ENCODE data around the gene NRAS. TPM values are rescaled to one million over a fixed set of nuclear protein-coding genes. Genes with fewer than 3 reads are reported as not detected.

Gene NRAS
- total and polyA plus RNA-seq, 9 of the 15 experiments (the other 6 are each of a cell fraction or from before 2014, with no cell fraction given) = 40.7 to 94.5 (median 75.4) TPM

DNA sequence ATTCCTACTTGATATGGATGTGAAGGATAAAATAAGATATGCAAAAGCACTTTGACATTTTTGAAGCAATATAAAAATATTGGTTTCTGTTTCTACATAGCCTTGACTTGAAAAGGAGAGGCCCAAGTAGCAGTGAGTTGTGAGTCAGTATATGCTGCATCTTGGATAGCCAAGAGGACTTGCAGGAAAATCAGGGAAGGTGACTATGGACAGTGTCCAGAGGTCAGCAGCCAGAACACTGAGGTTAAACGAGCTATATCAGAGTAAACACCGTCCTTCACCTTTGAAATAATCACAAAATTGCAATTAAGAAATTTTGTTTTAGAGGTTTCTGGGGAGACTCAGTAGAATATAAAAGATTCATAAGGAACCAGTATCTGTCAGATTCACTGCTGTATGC, 14.6 kb downstream of the NRAS start (continued):
- TF ChIP-seq ZNF121 (CRISPR knock-in tag; conservative IDR thresholded peaks at IDR 0.05) = no peak
- no peak for TF ChIP-seq ZNF431 (CRISPR knock-in tag; IDR thresholded peaks at IDR 0.05)
- no peak for TF ChIP-seq ESRRB (CRISPR knock-in tag; IDR thresholded peaks at IDR 0.05; ENCODE audit: borderline replicate concordance)
- no peak for TF ChIP-seq TCF3 (CRISPR knock-in tag; IDR thresholded peaks at IDR 0.05)
- TF ChIP-seq TEAD4 (IDR thresholded peaks at IDR 0.05; ENCODE audit: low read length) = no peak
- no peak for TF ChIP-seq TEAD4 (CRISPR knock-in tag; IDR thresholded peaks at IDR 0.05; ENCODE audit: borderline replicate concordance)
- no peak for TF ChIP-seq HMG20B (CRISPR knock-in tag; IDR thresholded peaks at IDR 0.05)
- TF ChIP-seq CCNT2 (IDR thresholded peaks at IDR 0.05; ENCODE audit: borderline replicate concordance, extremely low read depth, insufficient read length, low read depth, low read length) = no peak
- no peak for TF ChIP-seq KLF10 (CRISPR knock-in tag; IDR thresholded peaks at IDR 0.05)
- TF ChIP-seq HDAC8 (tag; IDR thresholded peaks at IDR 0.05) = no peak

DNA sequence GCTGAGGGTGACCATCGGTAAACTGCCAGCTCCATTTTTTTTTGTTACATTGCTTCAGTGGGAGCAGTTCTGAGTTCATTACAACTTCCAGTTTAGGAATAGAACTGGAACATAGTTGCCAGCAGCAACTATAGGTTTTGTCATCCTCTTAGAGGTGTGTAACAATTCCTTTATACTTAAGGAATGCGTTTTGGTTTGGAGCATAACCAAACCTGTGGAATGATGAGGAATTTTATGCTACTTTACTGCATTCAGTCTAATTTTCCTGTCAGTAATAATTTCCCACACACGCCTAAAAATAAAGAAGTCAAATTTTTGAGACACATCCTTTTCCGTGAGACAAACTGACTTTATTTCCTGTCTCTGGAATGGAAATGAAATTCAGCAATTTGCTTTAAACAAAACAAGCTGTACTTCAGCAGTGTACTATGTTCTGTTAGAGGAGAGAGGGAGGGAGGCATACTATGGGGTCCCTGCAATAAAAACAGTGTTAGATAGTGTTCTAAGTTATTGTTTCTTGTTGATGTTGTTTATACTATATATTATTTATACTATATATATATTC, 16.5 kb downstream of the NRAS start:
- no peak overlapping the region for H2AFZ ChIP-seq (ENCODE audit: low read depth, low read length)
- no peaks in the 10 kb centered on the region for H4K20me1 ChIP-seq (replicated peaks; ENCODE audit: control insufficient read depth, insufficient read depth, low read length)
- no peaks in the 10 kb centered on the region for H3K79me2 ChIP-seq (ENCODE audit: control insufficient read depth, insufficient read depth, low read length)
- H3K9me3 ChIP-seq (replicated peaks; ENCODE audit: control insufficient read depth, insufficient read depth, low read depth, low read length) = no peaks in the 10 kb centered on the region
- no peaks in the 10 kb centered on the region for H3K9me1 ChIP-seq (ENCODE audit: control insufficient read depth, insufficient read depth, low read length)
- intact Hi-C loops (cut with micrococcal nuclease) = no loop called here
- in situ Hi-C loops (cut with MboI) = no loop called here
- peaks cover 15 to 16% of the 10 kb centered on the region in 2 experiments for H3K27me3 ChIP-seq (ENCODE audit: control insufficient read depth in 2 of 2, insufficient read depth in 2 of 2, low read length in 2 of 2)
- H3K27ac ChIP-seq (ENCODE audit: extremely low read depth, low read depth, low read length) = no peak overlapping the region
- DNase-seq (ENCODE audit: extremely low read depth in 1 of 4, low spot score in 3 of 4) (no peak), ATAC-seq (no peak), FAIRE-seq (no peak)
- ChIA-PET POLR2A (interaction anchor here (0.6 to 1.5 kb wide), 5 partner anchors 10 to 355 kb away, joined by 3 to 5 read pairs (median 3); no protein-coding TSS in a partner anchor), CTCF (ENCODE audit: low intra/inter-chr PET ratio) (no interaction called here)
- TF ChIP-seq, protein P1, sequence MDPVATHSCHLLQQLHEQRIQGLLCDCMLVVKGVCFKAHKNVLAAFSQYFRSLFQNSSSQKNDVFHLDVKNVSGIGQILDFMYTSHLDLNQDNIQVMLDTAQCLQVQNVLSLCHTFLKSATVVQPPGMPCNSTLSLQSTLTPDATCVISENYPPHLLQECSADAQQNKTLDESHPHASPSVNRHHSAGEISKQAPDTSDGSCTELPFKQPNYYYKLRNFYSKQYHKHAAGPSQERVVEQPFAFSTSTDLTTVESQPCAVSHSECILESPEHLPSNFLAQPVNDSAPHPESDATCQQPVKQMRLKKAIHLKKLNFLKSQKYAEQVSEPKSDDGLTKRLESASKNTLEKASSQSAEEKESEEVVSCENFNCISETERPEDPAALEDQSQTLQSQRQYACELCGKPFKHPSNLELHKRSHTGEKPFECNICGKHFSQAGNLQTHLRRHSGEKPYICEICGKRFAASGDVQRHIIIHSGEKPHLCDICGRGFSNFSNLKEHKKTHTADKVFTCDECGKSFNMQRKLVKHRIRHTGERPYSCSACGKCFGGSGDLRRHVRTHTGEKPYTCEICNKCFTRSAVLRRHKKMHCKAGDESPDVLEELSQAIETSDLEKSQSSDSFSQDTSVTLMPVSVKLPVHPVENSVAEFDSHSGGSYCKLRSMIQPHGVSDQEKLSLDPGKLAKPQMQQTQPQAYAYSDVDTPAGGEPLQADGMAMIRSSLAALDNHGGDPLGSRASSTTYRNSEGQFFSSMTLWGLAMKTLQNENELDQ (CRISPR knock-in tag; IDR thresholded peaks at IDR 0.05; ENCODE audit: borderline replicate concordance) = no peak
- TF ChIP-seq POLR2B (IDR thresholded peaks at IDR 0.05; ENCODE audit: low read depth, partially characterized antibody) (no peak), KAT7 (CRISPR knock-in tag; IDR thresholded peaks at IDR 0.05; ENCODE audit: borderline replicate concordance) (no peak)
- no peak overlapping the region for H3K9ac ChIP-seq (ENCODE audit: insufficient read depth in 1 of 2, low read depth in 2 of 2, low read length in 2 of 2)
- H3K4me1 ChIP-seq (replicated peaks in 1 of 2; ENCODE audit: control insufficient read depth in 2 of 2, insufficient read depth in 2 of 2, low read length in 2 of 2) = no peaks in the 10 kb centered on the region
- H3K4me3 ChIP-seq = no peak overlapping the region
- WGBS (ENCODE audit: insufficient coverage, low coverage, missing lambda C conversion rate) = 9% methylated on average over 4 of the region's 4 CpGs
- BruUV-seq (replicated peaks) = no TSS peak
- no peak overlapping the region for H3K4me2 ChIP-seq (ENCODE audit: insufficient read depth, low read length)
- H3K36me3 ChIP-seq (ENCODE audit: control insufficient read depth, insufficient read depth, low read length) = no peaks in the 10 kb centered on the region
